LHCN-M2 (cell line): ENCODE measurements around the gene HAPLN2. TPM values are rescaled to one million over a fixed set of nuclear protein-coding genes. Genes with fewer than 3 reads are reported as not detected.

ENCODE experiments used
- DNase-seq: peaks from one replicate; pipeline ENCODE4 v3.0.0-alpha.2; 2012; ENCODE audit warnings: low read depth
- total RNA-seq: library from RNA; depleted of rRNA; stranded (reverse); fragments of >200 nt; gene quantifications from 2 replicates; pipeline ENCODE4 v1.2.3, GENCODE V29; 2014

The HAPLN2 gene
- total RNA-seq, 1 experiment from 2014 or later = not detected

- no peak for DNase-seq
Observed at GRCh38 chr1:156644146-156644545, 24.9 kb downstream of the HAPLN2 start.

- no peak for DNase-seq
Observed at GRCh38 chr1:156644640-156645039, 25.4 kb downstream of the HAPLN2 start.

GRCh38 chr1:156645056-156645455 lies 25.8 kb downstream of the HAPLN2 start:
- no peak for DNase-seq

GRCh38 chr1:156645666-156646065 lies 26.5 kb downstream of the HAPLN2 start:
- DNase-seq = no peak

GRCh38 chr1:156646738-156647211 lies 27.6 kb downstream of the HAPLN2 start:
- DNase-seq = no peak

GRCh38 chr1:156647351-156647750 lies 28.1 kb downstream of the HAPLN2 start:
- no peak for DNase-seq

- DNase-seq = no peak
Observed at GRCh38 chr1:156648496-156648895, 29.3 kb downstream of the HAPLN2 start.

GRCh38 chr1:156648951-156649350 lies 29.7 kb downstream of the HAPLN2 start:
- DNase-seq = no peak

- DNase-seq = peak; percentile 43
Observed at GRCh38 chr1:156652131-156652991, 33.1 kb downstream of the HAPLN2 start.

- no peak for DNase-seq
Observed at GRCh38 chr1:156652992-156653355, 33.8 kb downstream of the HAPLN2 start.

GRCh38 chr1:156654700-156655099 lies 35.5 kb downstream of the HAPLN2 start:
- DNase-seq = no peak

GRCh38 chr1:156655151-156655903 lies 36.1 kb downstream of the HAPLN2 start:
- no peak for DNase-seq

GRCh38 chr1:156655904-156656516 lies 36.8 kb downstream of the HAPLN2 start:
- DNase-seq = no peak

- DNase-seq = peak; percentile 49
Observed at GRCh38 chr1:156656806-156657740, 37.9 kb downstream of the HAPLN2 start.

- no peak for DNase-seq
Observed at GRCh38 chr1:156657741-156658319, 38.6 kb downstream of the HAPLN2 start.

GRCh38 chr1:156658496-156658895 lies 39.3 kb downstream of the HAPLN2 start:
- DNase-seq = no peak

GRCh38 chr1:156658945-156659574 lies 39.8 kb downstream of the HAPLN2 start:
- no peak for DNase-seq

- DNase-seq = no peak
Observed at GRCh38 chr1:156659661-156659987, 40.4 kb downstream of the HAPLN2 start.

GRCh38 chr1:156659988-156660751 lies 41.0 kb downstream of the HAPLN2 start:
- DNase-seq = peak; percentile 98

- DNase-seq = no peak
Observed at GRCh38 chr1:156660752-156661112, 41.5 kb downstream of the HAPLN2 start.
